Measurements from ENCODE around the gene DBET.
"Not testable (repeated sequence)": the region's sequence is repeated elsewhere in the genome, so short reads cannot be mapped to it uniquely, and the experiment has no call there.

The DBET gene

DNA sequence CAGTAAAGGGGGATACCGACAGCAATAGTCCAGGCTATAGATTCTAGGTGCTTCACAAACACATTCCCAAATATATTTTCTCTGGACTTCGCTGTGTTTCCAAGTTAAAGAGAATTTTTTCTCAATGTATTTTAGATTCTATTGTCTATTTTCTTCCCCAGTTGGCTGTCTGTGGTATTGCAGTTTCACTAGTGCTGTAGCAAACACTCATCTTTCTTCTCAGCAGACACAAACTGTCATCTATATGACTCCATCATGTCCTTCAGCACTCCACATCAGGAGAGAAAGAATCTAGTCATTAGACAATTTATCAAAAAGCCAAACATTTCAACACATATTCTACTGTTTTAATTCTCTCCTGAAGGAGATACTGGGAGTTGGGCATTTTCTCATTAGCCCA lies at the start of gene DBET:
DBET (plus strand) TSS at position 161 of the 400 bp plus-strand sequence.
- DNase-seq (ENCODE audit: low spot score): not testable (repeated sequence)

GRCh38 chr4:190014771-190015537 lies 49.3 kb upstream of the DBET start:
- DNase-seq (ENCODE audit: low spot score): peak; percentile 42

- no peak for DNase-seq (ENCODE audit: low spot score)
Measured at GRCh38 chr4:190015538-190016368, 48.5 kb upstream of the DBET start.

DNA sequence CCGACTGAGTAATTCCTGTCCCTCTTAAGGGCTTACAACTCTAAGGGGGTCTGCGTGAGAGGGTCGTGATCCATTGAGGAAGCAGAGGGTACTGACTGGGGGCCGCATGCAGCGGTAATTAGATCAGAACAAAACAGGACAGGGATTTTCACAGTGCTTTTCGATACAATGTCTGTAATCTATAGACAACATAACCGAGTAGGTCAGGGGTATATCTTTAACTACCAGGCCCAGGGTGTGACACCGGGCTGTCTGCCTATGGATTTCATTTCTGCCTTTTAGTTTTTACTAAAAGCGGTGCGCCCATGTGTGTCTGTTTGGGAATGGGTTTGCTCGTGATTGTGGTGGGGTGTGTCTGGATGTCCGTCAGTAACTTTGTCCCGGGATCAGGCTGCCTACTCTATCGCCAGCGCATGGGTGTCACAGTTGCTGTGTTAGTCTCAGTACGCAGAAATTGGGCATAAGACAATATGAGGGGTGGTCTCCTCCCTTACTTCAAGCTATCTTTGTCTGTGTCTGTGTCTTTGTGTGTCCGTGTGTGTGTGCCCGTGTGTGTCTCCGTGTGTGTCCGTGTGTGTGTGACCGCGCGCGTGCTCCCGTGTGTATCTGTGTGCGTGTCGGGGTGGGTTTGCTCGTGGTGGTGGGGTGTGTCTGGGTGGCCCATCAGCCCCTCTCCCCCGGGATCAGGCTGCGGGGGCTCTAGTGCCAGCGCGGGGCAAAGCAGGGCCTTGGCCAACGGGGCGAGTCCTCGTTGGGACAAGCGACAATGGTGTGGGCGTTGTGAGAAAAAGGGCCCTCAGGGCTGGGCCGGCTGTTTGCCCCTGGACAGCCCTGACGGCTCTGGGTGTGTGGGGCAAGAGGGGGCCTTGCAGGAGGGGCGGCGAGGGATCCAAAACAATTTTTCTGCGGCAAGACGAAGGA lies 47.7 kb upstream of the DBET start:
- DNase-seq (ENCODE audit: low spot score): no peak

GRCh38 chr4:190017357-190018200 lies 46.7 kb upstream of the DBET start:
- DNase-seq (ENCODE audit: low spot score): peak; percentile 13

DNA sequence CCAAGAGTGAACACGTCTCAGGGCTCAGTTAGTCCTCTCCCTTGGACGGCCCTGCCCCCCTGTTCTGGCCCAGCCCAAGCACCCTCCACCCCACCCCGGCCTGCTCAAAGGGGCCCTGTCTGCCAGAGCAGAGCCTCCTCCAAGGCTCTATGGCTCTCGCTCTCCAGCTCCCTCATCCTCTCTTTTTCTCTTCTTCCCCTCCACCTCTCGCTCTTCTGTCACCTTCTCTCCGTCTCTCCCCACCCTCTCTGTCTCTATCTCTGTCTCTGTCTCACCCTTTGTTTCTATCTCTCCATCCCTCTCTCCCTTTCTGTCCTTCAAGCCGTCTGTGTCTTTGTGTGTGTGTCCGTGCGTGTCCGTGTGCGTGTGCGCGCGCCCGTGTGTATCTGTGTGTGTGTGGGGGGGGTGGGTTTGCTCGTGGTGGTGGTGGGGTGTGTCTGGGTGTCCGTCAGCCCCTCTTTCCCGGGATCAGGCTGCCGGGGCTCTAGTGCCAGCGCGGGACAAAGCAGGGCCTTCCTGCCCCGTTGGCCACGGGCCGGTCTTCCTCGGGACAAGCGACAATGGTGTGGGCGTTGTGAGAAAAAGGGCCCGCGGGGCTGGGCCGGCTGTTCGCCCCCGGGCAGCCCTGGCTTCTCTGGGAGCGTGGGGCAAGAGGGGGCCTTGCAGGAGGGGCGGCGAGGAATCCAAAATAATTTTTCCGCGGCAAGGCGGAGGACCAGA lies 45.9 kb upstream of the DBET start:
- peak; percentile 6 for DNase-seq (ENCODE audit: low spot score)

DNA sequence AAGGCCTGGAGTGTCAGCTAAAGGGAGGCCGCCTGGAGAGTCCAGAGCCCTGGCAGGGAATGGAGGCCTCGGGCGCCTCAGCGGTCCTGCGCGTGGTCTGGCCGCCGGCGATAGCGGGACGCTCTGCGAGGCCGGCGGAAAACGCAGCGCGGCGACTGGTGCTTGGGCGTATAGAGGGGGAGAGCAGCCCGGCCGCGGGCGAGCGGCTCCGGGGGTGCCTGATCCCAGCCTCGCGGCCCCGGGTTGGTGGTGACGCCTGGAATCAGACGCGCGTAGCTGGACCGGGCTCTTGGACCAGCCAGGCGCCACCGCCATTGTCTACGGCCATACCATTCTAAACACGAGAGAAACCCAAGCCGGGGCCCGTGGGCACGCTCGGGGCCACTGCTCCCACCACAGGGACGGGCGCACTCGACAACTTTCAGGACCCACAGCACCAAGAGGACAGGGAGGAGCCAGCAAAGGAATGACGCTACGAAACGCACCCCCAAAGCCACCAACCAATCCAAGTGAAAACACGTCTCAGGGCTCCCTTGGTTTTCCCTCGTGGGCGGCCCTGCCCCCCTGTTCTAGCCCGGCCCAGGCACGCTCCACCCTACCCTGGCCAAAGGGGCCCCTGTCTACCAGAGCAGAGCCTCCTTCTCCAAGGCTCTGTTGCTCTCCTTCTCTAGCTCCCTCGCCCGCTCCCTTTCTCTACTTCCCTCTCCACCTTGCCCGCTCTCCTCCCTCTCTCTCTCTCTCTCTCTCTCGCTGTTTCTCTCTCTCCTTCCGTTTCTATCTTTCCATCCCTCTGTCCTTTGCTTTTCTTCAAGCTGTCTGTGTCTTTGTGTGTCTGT lies 45.1 kb upstream of the DBET start:
- peak; percentile 19 for DNase-seq (ENCODE audit: low spot score)

GRCh38 chr4:190019859-190020463 lies 44.3 kb upstream of the DBET start:
- not testable (repeated sequence) for DNase-seq (ENCODE audit: low spot score)

DNA sequence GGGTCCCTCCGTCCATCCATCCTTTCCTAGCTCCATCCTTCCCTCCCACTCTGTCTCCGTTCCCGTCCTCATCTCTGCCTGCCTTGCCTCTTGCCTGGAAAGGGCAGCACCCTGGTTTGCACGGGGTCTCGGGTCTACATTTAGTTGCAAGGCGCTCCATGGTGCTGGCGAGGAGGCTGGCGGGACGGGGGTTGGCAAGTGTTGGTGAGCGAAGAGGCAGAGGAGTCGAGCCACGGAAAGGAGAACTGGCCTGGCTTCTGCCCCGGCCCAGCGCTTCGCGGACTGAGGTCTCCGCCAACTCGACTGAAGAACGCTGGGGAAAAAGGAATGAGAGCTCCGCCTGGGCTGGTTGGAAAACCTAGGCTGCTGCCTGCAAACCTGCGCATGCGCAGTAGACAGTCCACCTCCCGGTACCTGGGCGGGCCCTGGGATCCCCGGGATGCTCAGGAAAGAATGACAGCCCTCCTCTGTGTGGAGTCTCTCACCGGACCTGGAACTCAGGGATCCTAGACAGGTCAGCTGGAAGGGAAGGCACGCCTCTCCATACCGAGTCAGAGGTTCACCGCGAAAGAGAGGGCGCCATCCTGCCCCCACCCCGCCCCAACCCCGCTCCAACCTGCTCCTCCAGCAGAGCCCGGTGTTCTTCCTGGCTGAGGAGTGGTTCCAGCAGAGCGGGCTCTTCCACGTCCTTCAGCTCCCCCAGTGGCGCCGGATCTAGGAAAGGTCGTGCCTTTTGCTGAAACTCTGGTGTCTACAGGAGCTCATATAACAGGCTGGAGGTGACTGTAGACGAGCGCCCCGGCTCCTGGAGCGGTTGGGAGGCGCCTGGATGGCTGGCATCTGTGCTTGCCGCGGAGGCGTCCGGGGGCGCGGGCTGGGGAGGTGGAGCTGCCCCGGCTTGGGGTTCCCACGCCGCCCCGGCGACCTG lies 43.2 kb upstream of the DBET start:
- peak; percentile 69 for DNase-seq (ENCODE audit: low spot score)

DNA sequence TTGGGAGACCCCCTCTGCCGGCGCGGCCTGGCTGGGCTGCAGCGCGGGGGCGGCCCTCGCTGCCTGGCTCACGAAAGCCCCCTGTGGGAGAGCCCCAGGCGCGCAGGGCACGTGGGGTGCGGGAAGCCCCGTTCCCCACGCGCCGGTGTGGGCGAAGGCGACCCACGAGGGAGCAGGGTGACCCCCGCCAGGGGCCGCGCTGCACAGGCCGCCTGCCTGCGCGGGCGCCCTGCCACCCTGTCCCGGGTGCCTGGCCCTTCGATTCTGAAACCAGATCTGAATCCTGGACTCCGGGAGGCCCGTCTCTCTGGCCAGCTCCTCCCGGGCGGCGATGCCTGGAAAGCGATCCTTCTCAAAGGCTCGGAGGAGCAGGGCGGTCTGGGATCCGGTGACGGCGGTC lies 42.3 kb upstream of the DBET start:
- DNase-seq (ENCODE audit: low spot score): not testable (repeated sequence)

DNA sequence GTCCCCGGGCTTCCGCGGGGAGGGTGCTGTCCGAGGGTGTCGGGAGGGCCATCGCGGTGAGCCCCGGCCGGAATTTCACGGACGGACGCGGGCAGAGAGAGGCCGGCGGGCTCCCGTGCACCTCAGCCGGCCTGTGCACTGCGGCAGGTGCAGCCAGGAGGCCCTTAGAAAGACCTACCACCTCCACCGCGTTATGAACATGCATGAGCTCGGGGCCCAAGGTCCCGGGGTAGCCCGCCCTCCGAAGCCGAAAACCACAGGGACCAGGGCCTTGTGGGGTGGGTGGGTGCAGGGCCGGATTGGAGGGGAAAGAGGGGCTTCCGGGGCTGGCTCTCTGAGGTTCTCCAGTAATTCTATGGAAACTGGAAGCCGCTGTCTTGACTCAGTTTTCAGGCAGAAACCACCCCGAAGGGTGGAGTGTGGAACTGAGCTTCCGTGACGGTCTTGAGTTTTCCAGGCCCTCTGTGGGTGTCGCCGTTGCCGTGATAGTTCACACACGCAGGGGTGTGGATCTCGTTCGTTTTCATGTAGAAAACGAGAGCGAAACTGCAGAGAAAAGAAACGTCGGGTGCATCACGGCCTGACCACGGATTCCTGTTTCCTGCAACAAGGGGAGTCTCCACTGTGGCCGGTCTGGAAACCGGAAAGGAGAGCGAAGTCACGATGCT lies 41.6 kb upstream of the DBET start:
- not testable (repeated sequence) for DNase-seq (ENCODE audit: low spot score)

GRCh38 chr4:190027156-190027555 lies 37.1 kb upstream of the DBET start, which contains the start of gene FRG2:
TSS of gene FRG2 (minus strand) at chr4:190027256. CDS start at chr4:190027204, 52 bp downstream.
- not testable (repeated sequence) for DNase-seq (ENCODE audit: low spot score)

DNA sequence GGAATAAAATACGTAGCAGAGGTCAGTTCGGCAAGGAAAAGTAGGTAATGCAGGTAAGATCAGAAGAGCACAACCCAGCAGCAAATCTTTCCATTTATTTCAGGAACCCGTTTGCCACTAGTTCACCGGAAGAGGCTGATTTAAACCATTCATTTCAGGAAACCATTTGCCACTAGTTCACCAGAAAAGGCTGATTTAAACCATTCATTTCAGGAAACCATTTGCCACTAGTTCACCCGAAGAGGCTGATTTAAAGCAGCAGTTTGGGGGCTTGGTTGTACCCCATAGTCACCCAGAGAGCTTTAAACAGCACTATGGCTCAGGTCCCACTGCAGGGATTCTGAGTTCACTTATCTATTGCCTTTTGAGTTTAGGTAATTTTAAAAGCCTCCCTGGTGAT lies 33.0 kb upstream of the DBET start:
- not testable (repeated sequence) for DNase-seq (ENCODE audit: low spot score)

GRCh38 chr4:190037704-190038388 lies 26.5 kb upstream of the DBET start:
- DNase-seq (ENCODE audit: low spot score): not testable (repeated sequence)

- DNase-seq (ENCODE audit: low spot score): not testable (repeated sequence)
Measured at GRCh38 chr4:190040873-190041272, 23.4 kb upstream of the DBET start.

- not testable (repeated sequence) for DNase-seq (ENCODE audit: low spot score)
Measured at GRCh38 chr4:190047627-190048026, 16.7 kb upstream of the DBET start.
